Effector memory CD8-positive, alpha-beta T cell (primary cell): ENCODE measurements around the gene MYO7B.

Experiments
- ATAC-seq: fragments of 150-1000 bp; cut with Tn5 transposase; replicated peaks from 2 replicates; pipeline ENCODE4 v1.10.0; 2021; ENCODE audit warnings: mild to moderate bottlenecking, moderate library complexity
- DNase-seq, 3 experiments: peaks; one replicate each; pipeline ENCODE4 v3.0.0; 2021
- H3K27ac Mint-ChIP-seq, 2 donors: one replicate each; pipeline ENCODE4 v1.8.0; 2022; ENCODE audit warnings: mild to moderate bottlenecking in 2 of 2, mixed read lengths in 2 of 2, moderate library complexity in 2 of 2
- H3K27me3 Mint-ChIP-seq, 2 donors: one replicate each; pipeline ENCODE4 v1.8.0; 2022; ENCODE audit warnings: mixed read lengths in 2 of 2
- H3K36me3 Mint-ChIP-seq: one replicate; pipeline ENCODE4 v1.8.0; 2022; ENCODE audit warnings: mild to moderate bottlenecking, moderate library complexity, mixed read lengths; ENCODE audit not compliant: insufficient read depth
- H3K4me1 Mint-ChIP-seq, 2 donors: one replicate each; pipeline ENCODE4 v1.8.0; 2022; ENCODE audit warnings: low read depth in 2 of 2, mixed read lengths in 2 of 2
- H3K4me3 Mint-ChIP-seq, 2 donors: one replicate each; pipeline ENCODE4 v1.8.0; 2022; ENCODE audit warnings: mild to moderate bottlenecking in 2 of 2, mixed read lengths in 2 of 2, moderate library complexity in 2 of 2
- H3K9me3 Mint-ChIP-seq, 2 donors: one replicate each; pipeline ENCODE4 v1.8.0; 2022; ENCODE audit warnings: mixed read lengths in 2 of 2
- total RNA-seq, 9 experiments: gene quantifications; one replicate each; lab custom pipeline; 2026; lab: John Stamatoyannopoulos, UW

The MYO7B gene
- total RNA-seq = 0 to 0.25 (median 0) reads per million in 9 experiments

DNA sequence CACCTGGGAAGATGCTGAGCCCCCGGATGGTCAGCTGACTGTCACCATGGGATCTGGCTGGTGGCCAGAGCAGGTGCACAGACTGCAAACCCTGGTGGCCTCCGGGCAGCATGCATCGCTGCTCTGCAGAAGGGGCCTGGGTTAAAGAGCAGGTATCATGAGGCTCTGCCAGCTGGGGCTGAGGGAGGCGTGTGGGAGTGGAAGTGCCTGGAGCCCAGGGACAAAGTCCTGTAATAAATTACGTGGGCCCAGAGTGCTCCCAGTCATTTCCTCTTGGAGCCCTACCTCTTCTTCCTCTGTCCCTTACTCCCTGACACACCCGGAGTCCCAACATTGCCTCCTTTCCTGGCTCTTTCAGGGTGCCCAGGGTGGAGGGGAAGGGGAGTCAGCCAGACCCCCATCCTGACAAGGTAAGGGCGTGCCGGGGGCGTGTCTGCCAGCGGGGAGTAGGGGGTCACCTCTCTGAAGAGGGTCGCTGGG is at the start of gene MYO7B:
Gene MYO7B (plus strand): TSS at position 262 of the 480 bp plus-strand sequence. CDS start 24,040 bp downstream, outside the sequence.
- DNase-seq (no peak), ATAC-seq (no peak)
- peak within 1 kb of the TSS; percentile 32 to 51 for H3K27ac Mint-ChIP-seq
- H3K9me3 Mint-ChIP-seq = no peaks in the 10 kb centered on the region
- no peaks in the 10 kb centered on the region for H3K4me1 Mint-ChIP-seq
- H3K36me3 Mint-ChIP-seq = no peaks in the 10 kb centered on the region
- H3K4me3 Mint-ChIP-seq = no peak within 1 kb of the TSS
- peaks cover 16 to 56% of the 10 kb centered on the region in 2 donors for H3K27me3 Mint-ChIP-seq

DNA sequence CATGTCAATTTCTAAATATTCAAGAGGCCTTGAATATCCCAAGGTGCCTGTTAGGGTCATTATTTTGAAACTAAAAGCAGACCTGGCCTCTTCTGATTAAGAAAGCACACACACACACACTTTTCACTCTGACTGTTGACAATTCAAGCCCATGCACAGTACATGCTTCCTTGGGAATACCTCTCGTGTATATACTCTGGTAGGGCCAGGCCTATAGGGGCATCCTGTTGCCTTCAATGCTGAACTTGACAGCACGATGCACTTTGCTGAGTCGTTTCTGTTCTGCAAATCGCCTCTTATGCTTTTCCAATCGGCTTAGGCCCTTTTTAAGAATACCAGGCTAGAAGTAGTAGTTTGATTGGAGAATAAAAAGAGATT is 49.8 kb upstream of the MYO7B start:
- DNase-seq (no peak), ATAC-seq (peak; percentile 56)
- peak overlapping the region; percentile 69 to 82 for H3K27ac Mint-ChIP-seq
- peaks cover 62% of the 10 kb centered on the region for H3K36me3 Mint-ChIP-seq
- peak overlapping the region; percentile 16 to 58 for H3K4me3 Mint-ChIP-seq
- no peaks in the 10 kb centered on the region for H3K9me3 Mint-ChIP-seq
- H3K27me3 Mint-ChIP-seq = no peaks in the 10 kb centered on the region
- peaks cover 12 to 18% of the 10 kb centered on the region in 2 donors for H3K4me1 Mint-ChIP-seq

DNA sequence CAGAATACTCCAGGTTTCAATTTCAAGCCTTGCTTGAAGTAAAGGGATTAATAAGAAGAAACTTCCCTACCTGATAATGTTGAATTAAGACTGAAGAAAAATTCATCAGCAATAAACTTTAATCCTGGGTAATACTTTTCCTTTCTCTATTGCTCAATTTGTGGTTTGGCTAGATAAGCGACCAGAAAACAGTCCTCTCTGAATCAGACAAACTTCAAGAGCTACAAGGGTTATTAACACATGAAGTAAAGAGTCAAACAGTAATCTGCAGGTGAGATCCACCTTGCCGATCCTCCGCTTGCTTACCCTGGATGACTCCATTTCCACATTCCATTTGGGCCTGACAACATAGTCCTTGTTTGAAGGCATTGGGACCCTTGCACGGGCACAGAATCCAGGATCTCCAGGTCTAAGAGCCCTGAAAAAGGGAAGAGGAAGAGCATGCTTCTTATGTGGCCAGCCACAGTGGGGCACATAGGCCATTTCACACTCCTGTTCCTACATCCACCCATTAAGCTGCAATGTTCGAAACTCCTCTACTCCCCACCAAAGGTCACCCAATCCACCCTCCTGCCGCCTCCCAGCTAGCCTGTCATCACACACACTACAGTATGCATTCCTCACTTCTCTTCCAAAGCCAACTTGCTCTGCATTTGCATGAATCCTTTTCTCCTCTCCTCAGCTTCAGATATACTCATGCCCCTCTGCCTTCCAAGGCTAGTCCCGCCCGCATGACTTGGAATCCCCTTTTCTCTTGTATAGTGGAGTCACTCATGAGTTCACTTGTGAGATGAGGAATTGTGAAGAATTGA is 49.0 kb upstream of the MYO7B start:
- Mint-ChIP-seq H3K36me3 (peaks cover 68% of the 10 kb centered on the region), H3K4me1 (peaks cover 12 to 18% of the 10 kb centered on the region in 2 donors), H3K27me3 (no peaks in the 10 kb centered on the region), H3K9me3 (no peaks in the 10 kb centered on the region), H3K4me3 (peak overlapping the region in 1 of 2 donors; percentile 58), H3K27ac (peak overlapping the region; percentile 69 to 82)
- no peak for DNase-seq
- peak; percentile 40 for ATAC-seq

DNA sequence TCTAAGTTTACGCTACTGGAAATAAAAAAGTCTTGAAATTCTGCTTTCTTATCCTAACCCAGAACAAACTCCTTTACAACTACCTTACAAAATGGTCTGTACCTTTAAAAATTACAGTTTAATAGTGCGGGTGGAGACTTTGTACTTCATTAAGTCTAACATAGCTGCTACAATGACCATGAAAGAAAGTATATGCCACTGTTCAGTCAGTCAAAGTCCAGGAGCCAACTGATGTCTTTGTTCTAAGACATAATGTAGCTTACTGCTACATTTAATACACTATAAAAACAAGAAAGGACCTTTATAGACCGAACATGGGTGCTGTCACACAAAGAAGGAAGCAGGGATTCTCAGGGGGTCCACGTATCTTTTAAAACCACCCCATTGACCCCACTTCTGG is 45.2 kb upstream of the MYO7B start:
- Mint-ChIP-seq H3K4me1 (peaks cover 8 to 14% of the 10 kb centered on the region in 2 donors), H3K27ac (no peak overlapping the region), H3K36me3 (peaks cover 70% of the 10 kb centered on the region), H3K9me3 (no peaks in the 10 kb centered on the region), H3K4me3 (no peak overlapping the region), H3K27me3 (no peaks in the 10 kb centered on the region)
- no peak for ATAC-seq
- no peak for DNase-seq

DNA sequence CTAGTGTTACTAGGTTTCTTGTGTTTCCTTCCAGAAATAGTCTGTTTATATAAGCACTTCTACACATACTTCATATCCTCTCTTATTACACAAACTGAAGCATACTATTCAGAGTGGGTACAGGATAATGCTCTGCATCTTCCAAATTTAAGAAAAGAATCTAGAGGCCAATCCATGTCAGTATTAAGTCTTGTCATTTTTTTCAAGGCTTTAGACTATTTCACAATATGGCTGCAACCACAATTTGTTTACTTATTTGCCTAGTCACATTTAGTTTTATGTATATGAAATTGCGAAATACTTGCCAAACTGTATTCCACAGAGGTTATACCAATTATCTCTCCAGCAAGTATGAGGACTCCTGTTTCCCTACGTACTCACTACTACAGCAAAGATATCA is 37.1 kb upstream of the MYO7B start:
- H3K36me3 Mint-ChIP-seq = peaks cover 77% of the 10 kb centered on the region
- no peak for DNase-seq
- peak overlapping the region; percentile 18 to 81 for H3K27ac Mint-ChIP-seq
- no peaks in the 10 kb centered on the region for H3K9me3 Mint-ChIP-seq
- H3K27me3 Mint-ChIP-seq = no peaks in the 10 kb centered on the region
- no peak for ATAC-seq
- peaks cover 3 to 5% of the 10 kb centered on the region in 2 donors for H3K4me1 Mint-ChIP-seq
- H3K4me3 Mint-ChIP-seq = no peak overlapping the region

DNA sequence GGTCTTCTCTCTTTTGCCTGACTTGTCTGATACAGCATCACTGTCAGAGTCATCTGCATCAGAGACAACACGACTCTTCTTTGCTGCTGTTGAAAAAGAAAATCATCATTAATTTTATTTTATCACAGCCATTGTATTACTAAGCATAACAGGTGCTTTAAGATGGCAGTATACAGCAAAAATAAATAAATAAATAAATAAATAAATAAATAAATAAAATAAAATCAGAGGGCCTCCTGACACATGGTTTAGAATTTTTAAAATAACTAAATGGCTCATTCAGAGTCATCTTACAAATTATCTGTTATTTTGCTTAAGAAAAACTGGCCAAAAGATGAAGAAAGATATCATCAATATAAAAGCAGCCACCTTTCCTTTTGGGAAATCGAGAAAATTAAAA is 32.0 kb upstream of the MYO7B start:
- H3K4me3 Mint-ChIP-seq = no peak overlapping the region
- H3K4me1 Mint-ChIP-seq = peaks cover 10 to 15% of the 10 kb centered on the region in 2 donors
- H3K27ac Mint-ChIP-seq = peak overlapping the region; percentile 76 to 90
- no peaks in the 10 kb centered on the region for H3K9me3 Mint-ChIP-seq
- ATAC-seq = no peak
- peaks cover 71% of the 10 kb centered on the region for H3K36me3 Mint-ChIP-seq
- no peaks in the 10 kb centered on the region for H3K27me3 Mint-ChIP-seq
- no peak for DNase-seq

DNA sequence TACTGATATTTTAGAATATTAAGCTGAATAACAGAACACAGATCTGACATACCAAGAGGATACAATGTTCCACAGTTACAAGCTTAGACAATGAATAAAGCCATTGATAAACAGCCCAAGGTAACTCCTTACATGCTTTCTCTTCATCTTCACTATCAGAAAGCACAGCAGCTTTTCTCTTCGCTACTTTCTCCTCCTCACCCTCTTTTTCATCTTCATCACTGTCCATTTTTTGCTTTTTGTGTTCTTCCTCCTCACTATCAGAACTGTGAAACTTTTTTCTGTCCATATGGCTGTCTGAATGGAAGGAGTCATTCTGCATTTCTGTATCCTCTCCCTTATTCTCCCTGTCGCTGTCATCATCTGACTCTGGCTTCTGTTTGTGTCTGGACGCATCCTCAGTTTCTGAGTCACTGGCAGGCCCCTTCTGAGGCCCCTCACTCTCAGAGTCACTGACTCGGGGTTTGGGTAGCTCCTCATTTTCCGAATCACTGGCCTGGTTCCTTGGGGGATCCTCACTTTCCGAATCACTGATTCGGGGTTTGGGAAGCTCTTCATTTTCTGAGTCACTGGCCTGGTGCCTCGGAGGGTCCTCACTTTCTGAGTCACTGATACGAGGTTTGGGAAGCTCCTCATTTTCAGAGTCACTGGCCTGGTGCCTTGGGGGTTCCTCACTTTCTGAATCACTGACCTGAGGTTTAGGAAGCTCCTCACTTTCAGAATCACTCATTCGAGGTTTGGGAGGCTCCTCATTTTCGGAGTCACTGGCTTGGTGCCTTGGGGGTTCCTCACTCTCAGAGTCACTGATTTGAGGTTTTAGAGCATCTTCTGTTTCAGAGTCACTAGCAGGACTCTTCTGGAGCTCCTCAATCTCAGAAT is 30.7 kb upstream of the MYO7B start:
- DNase-seq (no peak), ATAC-seq (no peak)
- H3K4me1 Mint-ChIP-seq = peaks cover 19 to 28% of the 10 kb centered on the region in 2 donors
- H3K27ac Mint-ChIP-seq = peak overlapping the region in 1 of 2 donors; percentile 90
- H3K36me3 Mint-ChIP-seq = peaks cover 59% of the 10 kb centered on the region
- no peaks in the 10 kb centered on the region for H3K27me3 Mint-ChIP-seq
- H3K4me3 Mint-ChIP-seq = no peak overlapping the region
- H3K9me3 Mint-ChIP-seq = no peaks in the 10 kb centered on the region

DNA sequence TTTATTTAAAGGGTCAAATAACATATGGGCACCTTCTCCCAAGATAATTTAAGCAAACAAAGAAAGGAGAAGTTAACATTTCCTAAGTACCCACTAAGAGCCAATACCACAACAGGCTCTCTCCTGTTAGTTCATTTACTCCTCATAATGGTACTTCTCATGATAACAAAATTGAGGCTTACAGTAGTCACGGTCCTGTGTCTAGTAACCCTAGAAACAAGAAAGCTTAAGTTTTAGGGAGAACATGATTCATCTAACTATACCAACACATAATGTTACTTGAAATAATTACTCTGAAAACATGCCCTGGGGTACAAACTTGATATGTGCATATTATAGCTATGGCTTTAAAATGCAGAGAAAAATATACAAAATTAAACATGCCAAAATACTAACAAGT is 29.0 kb upstream of the MYO7B start:
- ATAC-seq (no peak), DNase-seq (no peak)
- Mint-ChIP-seq H3K27me3 (no peaks in the 10 kb centered on the region), H3K4me1 (peaks cover 26 to 44% of the 10 kb centered on the region in 2 donors), H3K4me3 (no peak overlapping the region), H3K27ac (peak overlapping the region in 1 of 2 donors; percentile 64), H3K36me3 (peaks cover 44% of the 10 kb centered on the region), H3K9me3 (no peaks in the 10 kb centered on the region)

DNA sequence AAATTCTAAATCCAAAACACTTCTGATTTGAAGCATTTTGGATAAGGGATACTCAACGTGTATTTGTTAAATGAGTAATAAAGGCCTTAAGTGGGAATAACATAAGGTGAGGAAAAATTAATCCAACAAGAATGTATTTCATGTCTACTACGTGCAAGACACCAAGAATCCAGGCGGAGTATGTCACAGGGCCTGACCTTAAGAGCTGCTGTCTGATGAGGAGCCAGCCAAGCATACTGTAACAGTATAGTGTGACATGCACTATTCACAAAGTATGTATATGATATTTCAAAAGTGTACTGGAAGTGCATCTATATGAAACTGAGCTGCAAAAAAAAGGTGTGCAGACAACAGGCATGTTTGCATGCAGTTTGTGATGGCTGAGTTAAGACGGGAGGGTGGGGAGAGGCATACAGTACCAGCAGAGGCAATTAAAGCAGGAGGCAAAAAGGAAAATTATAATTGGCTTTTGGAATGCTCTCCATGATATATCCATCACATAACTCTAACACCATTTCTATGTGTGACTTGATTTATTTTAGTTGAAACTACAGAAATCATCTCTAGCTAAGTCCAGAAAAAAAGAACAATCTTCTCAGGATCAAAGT is 27.4 kb upstream of the MYO7B start:
- no peaks in the 10 kb centered on the region for H3K27me3 Mint-ChIP-seq
- peak overlapping the region in 1 of 2 donors; percentile 54 for H3K27ac Mint-ChIP-seq
- no peak overlapping the region for H3K4me3 Mint-ChIP-seq
- ATAC-seq (no peak), DNase-seq (no peak)
- H3K36me3 Mint-ChIP-seq = peaks cover 30% of the 10 kb centered on the region
- peaks cover 35 to 59% of the 10 kb centered on the region in 2 donors for H3K4me1 Mint-ChIP-seq
- H3K9me3 Mint-ChIP-seq = no peaks in the 10 kb centered on the region

DNA sequence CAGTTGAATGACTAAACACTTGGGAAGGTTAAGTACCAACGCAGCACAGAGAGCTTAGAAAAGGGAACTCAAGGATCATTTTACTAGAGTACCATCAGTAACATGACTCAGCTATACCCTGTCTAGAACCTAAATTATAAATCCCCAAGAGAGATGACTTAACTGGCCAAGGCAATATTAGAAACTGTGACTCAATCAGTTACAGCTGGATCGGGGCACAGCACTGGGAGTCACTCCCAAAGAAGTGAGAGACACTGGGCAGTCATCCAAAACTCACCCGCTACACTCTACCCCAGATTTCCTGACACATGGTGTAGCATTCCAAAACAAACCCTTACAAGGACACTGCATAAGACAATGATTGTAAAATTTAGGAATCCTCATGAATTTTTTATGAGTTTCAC is 26.9 kb upstream of the MYO7B start:
- no peaks in the 10 kb centered on the region for H3K27me3 Mint-ChIP-seq
- H3K4me1 Mint-ChIP-seq = peaks cover 34 to 63% of the 10 kb centered on the region in 2 donors
- peak overlapping the region; percentile 54 to 74 for H3K27ac Mint-ChIP-seq
- H3K4me3 Mint-ChIP-seq = no peak overlapping the region
- DNase-seq (no peak), ATAC-seq (no peak)
- H3K36me3 Mint-ChIP-seq = peaks cover 26% of the 10 kb centered on the region
- H3K9me3 Mint-ChIP-seq = no peaks in the 10 kb centered on the region

DNA sequence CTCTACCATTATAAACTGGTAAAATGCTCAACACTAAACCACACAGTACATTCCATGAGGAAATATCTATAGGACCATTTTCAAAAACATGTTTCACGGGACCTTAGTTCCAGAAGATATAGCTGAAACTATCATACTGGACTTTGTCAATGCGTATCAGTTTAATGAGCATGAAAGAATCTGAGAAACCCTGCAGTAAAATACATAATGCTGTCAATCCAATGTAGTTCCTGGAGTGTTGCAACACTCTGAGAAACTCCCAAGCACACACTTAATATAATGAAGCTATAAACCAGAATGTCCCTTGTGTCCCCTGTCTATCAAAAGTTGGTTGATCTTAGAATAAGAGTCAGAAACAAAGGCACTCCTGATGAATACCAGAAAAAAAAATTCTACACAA is 25.4 kb upstream of the MYO7B start:
- H3K4me3 Mint-ChIP-seq = no peak overlapping the region
- peaks cover 17% of the 10 kb centered on the region for H3K36me3 Mint-ChIP-seq
- peak overlapping the region in 1 of 2 donors; percentile 87 for H3K27ac Mint-ChIP-seq
- H3K9me3 Mint-ChIP-seq = no peaks in the 10 kb centered on the region
- H3K27me3 Mint-ChIP-seq = no peaks in the 10 kb centered on the region
- no peak for ATAC-seq
- no peak for DNase-seq
- peaks cover 46 to 71% of the 10 kb centered on the region in 2 donors for H3K4me1 Mint-ChIP-seq

DNA sequence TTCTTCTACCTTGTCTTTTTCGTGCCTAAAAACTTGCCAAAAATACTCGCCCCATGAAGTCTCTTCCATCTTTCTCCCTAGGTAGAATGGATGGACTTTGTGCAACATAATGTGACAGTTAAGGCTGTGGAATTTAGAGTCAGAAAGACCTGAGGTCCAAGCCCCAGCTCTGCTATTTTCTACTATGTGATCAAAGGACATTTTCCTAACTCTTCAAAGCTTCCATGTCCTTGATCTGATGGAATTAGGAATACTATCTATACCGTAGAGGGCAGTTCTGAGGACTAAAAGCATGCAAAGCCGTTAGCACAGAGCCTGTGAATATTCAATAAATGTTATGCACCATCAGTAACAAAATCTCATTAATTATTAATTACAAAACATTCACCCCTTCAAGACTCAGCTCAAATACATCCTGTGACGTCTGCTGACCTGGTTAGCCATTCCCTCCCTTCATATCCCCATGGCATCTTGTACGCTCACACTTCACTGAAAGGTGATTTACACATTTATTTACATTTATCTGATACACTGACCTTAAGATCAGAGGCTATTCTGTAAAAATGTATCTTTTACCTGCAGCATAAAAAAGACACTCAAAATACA is 24.3 kb upstream of the MYO7B start:
- H3K9me3 Mint-ChIP-seq = no peaks in the 10 kb centered on the region
- H3K4me1 Mint-ChIP-seq = peaks cover 56 to 82% of the 10 kb centered on the region in 2 donors
- no peaks in the 10 kb centered on the region for H3K27me3 Mint-ChIP-seq
- H3K4me3 Mint-ChIP-seq = no peak overlapping the region
- H3K36me3 Mint-ChIP-seq = peaks cover 18% of the 10 kb centered on the region
- DNase-seq (no peak), ATAC-seq (no peak)
- peak overlapping the region in 1 of 2 donors; percentile 87 for H3K27ac Mint-ChIP-seq

DNA sequence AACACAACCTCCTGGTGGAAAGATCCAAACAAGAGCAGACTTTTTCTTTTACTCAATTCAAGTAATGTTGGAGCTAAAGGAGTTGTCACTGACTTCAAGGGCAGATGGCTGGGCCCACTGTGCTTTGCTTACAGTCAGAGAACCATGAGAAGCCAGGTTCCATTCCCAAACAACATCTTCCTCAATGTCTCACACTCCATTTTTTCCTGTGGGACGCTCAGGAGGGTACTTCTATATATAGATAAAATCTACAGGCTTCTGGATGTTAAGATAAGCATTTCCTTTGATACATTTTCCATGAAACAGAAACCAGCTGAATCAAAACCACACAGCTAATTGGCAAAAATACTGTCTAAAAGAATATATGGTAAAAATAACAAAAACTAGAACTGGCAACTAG is 23.6 kb upstream of the MYO7B start:
- Mint-ChIP-seq H3K27ac (peak overlapping the region; percentile 70 to 84), H3K27me3 (no peaks in the 10 kb centered on the region), H3K4me1 (peaks cover 59 to 90% of the 10 kb centered on the region in 2 donors)

More for the DNA sequence above, 23.6 kb upstream of the MYO7B start:
- Mint-ChIP-seq H3K9me3 (no peaks in the 10 kb centered on the region), H3K36me3 (peaks cover 19% of the 10 kb centered on the region), H3K4me3 (no peak overlapping the region)
- no peak for ATAC-seq
- no peak for DNase-seq
